HFFc6 (cell line): ENCODE measurements around the gene RASGRP4. TPM values are rescaled to one million over a fixed set of nuclear protein-coding genes. Genes with fewer than 3 reads are reported as not detected.

Experiments
- DNase-seq: peaks from one replicate; pipeline ENCODE4 v3.0.0-alpha.2; 2018
- H3K27ac Mint-ChIP-seq: 2 replicates; pipeline ENCODE4 v1.8.0; 2020; ENCODE audit warnings: mild to moderate bottlenecking, mixed read lengths
- H3K27me3 Mint-ChIP-seq: 2 replicates; pipeline ENCODE4 v1.8.0; 2021; ENCODE audit warnings: mild to moderate bottlenecking, moderate library complexity, mixed read lengths; ENCODE audit not compliant: insufficient read depth
- H3K36me3 Mint-ChIP-seq: 2 replicates; pipeline ENCODE4 v1.8.0; 2021; ENCODE audit warnings: low read depth, mixed read lengths
- H3K4me1 Mint-ChIP-seq: 2 replicates; pipeline ENCODE4 v1.8.0; 2020; ENCODE audit warnings: low read depth, mixed read lengths
- H3K4me3 Mint-ChIP-seq: 2 replicates; pipeline ENCODE4 v1.8.0; 2020; ENCODE audit warnings: mild to moderate bottlenecking, moderate library complexity, mixed read lengths
- H3K9me3 Mint-ChIP-seq: 2 replicates; pipeline ENCODE4 v1.8.0; 2020; ENCODE audit warnings: mild to moderate bottlenecking, mixed read lengths
- CTCF ChIP-seq: fragments of 200-600 bp; sonication (generic); IDR thresholded peaks from 2 replicates; pipeline ENCODE4 v1.5.0; 2021; ENCODE audit warnings: antibody characterized with exemption, mild to moderate bottlenecking
- total RNA-seq, 6 experiments: library from RNA; stranded (reverse); fragmentation: NEBNext Ultra II Directional; extraction: Animal tissue kit (Norgen Biotek cat#: 25700); gene quantifications; 2 replicates in 1 of 6; 3 replicates in 5 of 6; pipeline ENCODE4 v1.2.3, GENCODE V29; 2021

RASGRP4 gene
- total RNA-seq, 6 experiments from 2014 or later: not detected

GRCh38 chr19:38469151-38469550 lies 43.1 kb upstream of the RASGRP4 start:
- Mint-ChIP-seq H3K9me3 (peaks cover 16% of the 10 kb centered on the region; the same call in 1 of the 2 replicates), H3K27ac (no peak overlapping the region), H3K36me3 (no peaks in the 10 kb centered on the region; the same call in 1 of the 2 replicates), H3K4me1 (no peaks in the 10 kb centered on the region), H3K27me3 (peaks cover 24% of the 10 kb centered on the region), H3K4me3 (no peak overlapping the region)
- TF ChIP-seq CTCF: no peak
- DNase-seq: no peak

GRCh38 chr19:38467541-38468525 lies 41.8 kb upstream of the RASGRP4 start:
- no peak for TF ChIP-seq CTCF
- H3K4me3 Mint-ChIP-seq: no peak overlapping the region

GRCh38 chr19:38466050-38466449 lies 40.0 kb upstream of the RASGRP4 start:
- Mint-ChIP-seq H3K36me3 (no peaks in the 10 kb centered on the region; the same call in 1 of the 2 replicates), H3K9me3 (peaks cover 17% of the 10 kb centered on the region; the same call in 1 of the 2 replicates), H3K27ac (no peak overlapping the region), H3K4me1 (no peaks in the 10 kb centered on the region), H3K4me3 (no peak overlapping the region), H3K27me3 (peaks cover 21% of the 10 kb centered on the region)
- DNase-seq: no peak
- TF ChIP-seq CTCF: no peak

More at GRCh38 chr19:38467541-38468525, 41.8 kb upstream of the RASGRP4 start:
- Mint-ChIP-seq H3K27ac (no peak overlapping the region), H3K4me1 (no peaks in the 10 kb centered on the region), H3K27me3 (peaks cover 24% of the 10 kb centered on the region), H3K9me3 (peaks cover 17% of the 10 kb centered on the region; the same call in 1 of the 2 replicates), H3K36me3 (no peaks in the 10 kb centered on the region; the same call in 1 of the 2 replicates)
- no peak for DNase-seq

- no peaks in the 10 kb centered on the region; the same call in 1 of the 2 replicates for H3K36me3 Mint-ChIP-seq
- TF ChIP-seq CTCF: no peak
- H3K27me3 Mint-ChIP-seq: peaks cover 15% of the 10 kb centered on the region
- no peak overlapping the region for H3K27ac Mint-ChIP-seq
- H3K4me3 Mint-ChIP-seq: no peak overlapping the region
- DNase-seq: no peak
- no peaks in the 10 kb centered on the region for H3K4me1 Mint-ChIP-seq
- peaks cover 18% of the 10 kb centered on the region; the same call in 1 of the 2 replicates for H3K9me3 Mint-ChIP-seq
Observed at GRCh38 chr19:38464421-38465082, 38.5 kb upstream of the RASGRP4 start.

- DNase-seq: no peak
- no peak overlapping the region for H3K4me3 Mint-ChIP-seq
- no peak overlapping the region for H3K27ac Mint-ChIP-seq
- peaks cover 21% of the 10 kb centered on the region; the same call in 1 of the 2 replicates for H3K9me3 Mint-ChIP-seq
- peaks cover 15% of the 10 kb centered on the region for H3K27me3 Mint-ChIP-seq
- no peak for TF ChIP-seq CTCF
- no peaks in the 10 kb centered on the region for H3K4me1 Mint-ChIP-seq
- H3K36me3 Mint-ChIP-seq: no peaks in the 10 kb centered on the region; the same call in 1 of the 2 replicates
Observed at GRCh38 chr19:38463365-38463764, 37.3 kb upstream of the RASGRP4 start.
